Measurements from ENCODE around the gene TARS2.

TARS2 gene

GRCh38 chr1:150555971-150556865 lies 69.0 kb downstream of the TARS2 start:
- DNase-seq (ENCODE audit: low read depth in 2 of 2) = no peak

DNA sequence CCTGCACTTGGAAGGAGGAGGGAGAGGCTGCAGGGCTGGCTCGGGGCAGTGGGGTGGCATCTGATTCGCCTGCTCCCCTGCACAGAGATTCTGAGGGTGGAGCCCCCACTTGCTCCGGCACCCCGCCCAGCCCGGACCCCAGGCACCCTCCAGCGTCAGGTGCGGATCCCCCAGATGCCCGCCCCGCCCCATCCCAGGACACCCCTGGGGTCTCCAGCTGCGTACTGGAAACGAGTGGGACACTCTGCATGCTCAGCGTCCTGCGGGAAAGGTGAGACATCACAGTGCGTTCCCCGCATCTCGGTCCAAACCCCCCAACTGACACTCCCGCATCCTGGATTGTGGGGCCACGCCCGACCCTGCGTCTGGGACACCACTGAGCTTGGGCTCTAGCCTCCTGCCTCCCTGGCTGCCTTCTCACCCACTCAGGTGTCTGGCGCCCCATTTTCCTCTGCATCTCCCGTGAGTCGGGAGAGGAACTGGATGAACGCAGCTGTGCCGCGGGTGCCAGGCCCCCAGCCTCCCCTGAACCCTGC lies 69.9 kb downstream of the TARS2 start:
- no peak for DNase-seq (ENCODE audit: low read depth in 2 of 2)
